CD4-positive, alpha-beta T cell treated with Interleukin-6 for 4 hours (primary cell): ENCODE results near the gene CALML4.
A peak's percentile ranks its signal among the peaks of the same experiment; 100 is the strongest.
"Not testable (repeated sequence)": the region's sequence is repeated elsewhere in the genome, so short reads cannot be mapped to it uniquely, and the experiment has no call there.

Experiments used
- DNase-seq: peaks from one replicate; pipeline ENCODE4 v3.0.0-alpha.2; 2020; ENCODE audit warnings: mixed read lengths

The CALML4 gene

DNA sequence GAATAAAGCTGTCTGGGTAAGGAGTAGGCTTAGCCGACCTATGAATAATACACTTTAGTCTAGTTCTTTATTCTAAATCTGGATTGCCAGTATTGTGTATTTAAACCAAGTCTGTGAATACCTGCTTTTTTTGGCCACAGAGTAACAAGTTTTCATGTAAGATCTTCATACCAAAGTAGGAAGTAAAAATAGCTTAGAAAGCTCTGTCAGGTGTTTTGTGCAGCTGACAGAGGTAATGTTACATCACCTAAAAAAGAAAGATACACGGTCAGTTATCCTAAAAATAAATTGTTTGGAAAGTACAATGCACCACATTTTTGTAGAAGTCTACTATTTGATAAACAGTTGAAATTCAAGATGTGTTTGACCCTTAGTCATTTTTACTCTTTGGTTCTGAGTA lies 16.5 kb downstream of the CALML4 start:
- no peak for DNase-seq

DNA sequence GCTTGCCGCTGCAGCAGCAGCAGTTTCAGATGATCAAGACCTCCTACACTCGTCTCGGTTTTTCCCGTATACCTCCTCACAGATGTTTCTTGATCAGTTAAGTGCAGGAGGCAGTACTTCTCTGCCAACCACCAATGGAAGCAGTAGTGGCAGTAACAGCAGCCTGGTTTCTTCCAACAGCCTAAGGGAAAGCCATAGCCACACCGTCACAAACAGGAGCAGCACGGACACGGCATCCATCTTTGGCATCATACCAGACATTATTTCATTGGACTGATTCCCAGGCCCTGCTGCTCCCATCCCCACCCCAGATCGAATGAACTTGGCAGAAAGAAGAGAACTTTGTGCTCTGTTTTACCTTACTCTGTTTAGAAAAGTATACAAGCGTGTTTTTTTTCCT lies 17.6 kb downstream of the CALML4 start:
- DNase-seq: no peak

DNA sequence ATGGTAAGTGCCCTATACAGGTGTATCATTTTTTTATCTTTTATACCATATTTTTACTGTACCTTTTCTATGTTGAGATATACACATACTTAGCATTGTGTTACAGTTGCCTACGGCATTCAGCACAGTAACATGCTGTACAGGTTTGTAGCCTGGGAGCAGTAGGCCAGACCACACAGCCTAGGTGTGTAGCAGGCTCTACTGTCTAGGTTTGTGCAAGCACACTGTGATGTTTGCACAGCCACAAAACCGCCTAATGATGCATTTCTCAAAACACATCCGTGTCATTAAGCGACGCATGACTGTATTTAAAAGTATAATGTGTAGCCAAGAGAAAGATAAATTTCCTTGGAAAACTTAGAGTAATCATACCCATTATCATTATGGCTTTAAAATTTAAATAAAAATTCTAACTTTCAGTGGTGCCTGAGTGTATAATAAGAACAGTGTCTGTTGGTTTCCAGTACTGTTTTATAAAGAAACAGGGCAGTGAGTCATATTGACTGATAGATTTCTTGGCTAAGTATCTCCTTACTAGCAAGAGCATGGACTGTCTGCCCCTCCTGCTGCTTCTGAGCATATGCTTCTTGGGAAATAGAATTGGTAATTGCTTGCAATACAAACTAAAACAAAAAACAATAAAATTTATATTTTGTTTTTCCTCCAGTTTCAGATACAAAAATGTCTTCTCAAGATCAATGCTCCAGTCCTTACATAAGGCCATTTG lies 18.3 kb downstream of the CALML4 start:
- no peak for DNase-seq

DNA sequence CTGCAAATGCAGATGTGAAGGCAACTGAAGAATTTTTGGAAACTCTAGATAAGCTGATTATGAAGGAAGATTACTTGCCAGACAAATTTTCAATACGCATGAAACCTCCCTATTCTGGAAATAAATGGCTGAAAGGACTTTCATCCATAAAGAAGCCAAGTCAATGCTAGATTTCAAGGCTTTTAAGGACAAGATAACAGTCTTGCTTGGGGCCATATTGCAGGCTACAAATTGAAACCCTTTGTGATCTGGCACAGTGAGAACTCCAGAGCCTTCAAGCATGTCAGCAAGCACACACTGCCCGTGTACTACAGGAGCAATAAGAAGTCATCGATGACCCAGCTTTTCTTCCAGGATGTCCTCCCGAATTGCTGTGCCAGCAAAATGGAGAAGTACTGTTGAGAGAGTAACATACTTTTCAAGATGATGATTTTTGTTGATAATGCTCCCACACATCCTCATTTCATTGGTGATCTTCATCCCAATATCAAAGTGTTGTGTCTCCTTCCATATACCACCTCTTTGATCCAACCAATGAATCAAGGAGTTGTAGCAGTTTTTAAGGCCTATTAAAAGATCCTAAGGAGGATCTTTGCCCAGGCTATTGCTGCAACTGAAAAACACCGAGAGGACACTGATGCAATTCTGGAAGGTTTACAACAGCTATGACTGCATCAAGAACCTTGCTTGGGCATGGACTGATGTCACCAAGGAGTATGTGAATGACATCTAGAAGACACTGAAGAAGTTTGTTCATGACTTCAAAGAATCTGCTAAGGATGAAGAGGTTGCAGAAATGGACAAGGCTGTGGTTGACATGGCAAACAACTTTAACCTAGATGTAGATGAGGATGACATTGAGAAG lies 20.3 kb downstream of the CALML4 start:
- DNase-seq: no peak

DNA sequence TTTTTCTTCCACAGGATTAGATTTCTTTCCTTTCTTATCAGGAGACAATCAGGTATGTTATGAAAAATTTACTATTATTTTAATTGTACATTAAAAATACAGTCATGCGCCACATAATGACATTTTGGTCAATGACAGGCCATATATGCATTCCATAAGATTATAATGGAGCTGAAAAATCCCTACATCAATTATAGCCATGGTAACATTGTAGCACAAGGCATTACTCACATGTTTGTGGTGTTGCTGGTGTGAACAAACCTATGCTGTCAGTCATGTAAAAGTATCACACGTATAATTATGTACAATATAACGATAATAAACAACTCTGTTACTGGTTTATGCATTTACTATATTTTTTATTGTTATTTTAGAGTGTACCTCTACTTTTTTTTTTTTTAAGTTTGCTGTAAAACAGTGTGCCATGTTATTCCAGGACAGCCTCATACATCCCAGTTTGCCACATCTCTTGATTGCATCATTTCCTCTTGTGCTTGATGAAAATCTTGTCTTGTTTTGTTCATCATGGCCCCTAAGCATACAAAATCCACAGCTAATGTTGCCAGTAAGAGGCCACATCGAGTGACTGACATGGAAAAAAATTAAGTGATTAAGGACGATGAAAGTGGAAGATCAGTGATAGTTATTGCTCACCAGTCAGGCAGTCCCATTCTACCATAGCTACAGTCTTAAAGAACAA lies 21.4 kb downstream of the CALML4 start:
- no peak for DNase-seq

DNA sequence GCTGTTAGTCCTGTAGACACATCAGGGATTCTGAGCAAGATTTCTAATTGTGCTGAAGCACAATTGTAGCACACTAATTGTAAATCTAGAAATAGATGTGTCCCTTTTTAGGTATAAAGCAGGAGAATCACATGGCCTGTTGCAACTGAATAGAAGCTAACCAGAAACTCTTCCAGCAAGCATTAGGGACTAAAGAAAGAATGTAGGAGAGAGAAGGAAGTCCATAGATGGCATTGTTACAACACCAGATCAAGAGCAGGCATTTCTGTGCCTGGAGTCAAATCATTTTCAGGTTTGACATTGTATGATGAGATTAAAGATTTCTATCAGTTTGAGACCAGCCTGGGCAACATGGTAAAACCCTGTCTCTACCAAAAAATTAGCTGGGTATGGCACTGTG lies 27.4 kb downstream of the CALML4 start:
- DNase-seq: no peak

DNA sequence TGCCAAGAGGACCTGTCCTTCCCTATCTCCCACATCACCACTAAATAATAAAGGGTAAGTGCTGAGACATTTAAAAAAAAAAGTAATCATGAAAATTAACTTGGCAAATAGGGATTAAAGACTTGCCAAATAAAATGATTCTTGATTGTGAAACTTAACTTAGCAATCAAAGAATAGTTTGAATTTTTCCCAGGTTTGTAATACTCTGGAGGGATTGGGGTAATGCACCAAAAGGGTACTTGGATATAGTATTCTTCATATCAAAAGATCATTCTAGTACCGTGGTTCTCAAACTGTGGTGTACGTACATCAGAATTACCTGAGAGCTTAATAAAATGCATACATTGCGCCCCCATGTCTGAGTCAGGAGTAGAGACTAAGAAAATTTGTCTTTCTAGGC lies 28.5 kb downstream of the CALML4 start:
- DNase-seq: no peak

DNA sequence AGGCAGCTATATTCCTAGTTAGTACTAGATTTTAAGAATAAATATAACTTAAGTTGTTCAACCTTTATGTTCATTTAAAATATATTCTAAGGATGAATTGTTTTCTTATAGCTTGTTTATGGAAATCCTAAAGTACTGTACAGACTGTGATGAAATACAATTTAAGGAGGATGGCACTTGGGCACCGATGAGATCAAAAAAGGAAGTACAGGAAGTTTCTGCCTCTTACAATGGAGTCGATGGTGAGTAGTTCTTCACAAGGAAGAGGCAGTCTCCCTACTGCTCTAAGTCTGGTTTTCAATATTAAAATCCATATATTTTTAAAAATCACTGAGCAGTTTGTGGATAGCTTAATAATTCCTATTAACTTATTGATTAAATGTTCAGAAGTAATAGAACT lies 29.6 kb downstream of the CALML4 start:
- DNase-seq: no peak

DNA sequence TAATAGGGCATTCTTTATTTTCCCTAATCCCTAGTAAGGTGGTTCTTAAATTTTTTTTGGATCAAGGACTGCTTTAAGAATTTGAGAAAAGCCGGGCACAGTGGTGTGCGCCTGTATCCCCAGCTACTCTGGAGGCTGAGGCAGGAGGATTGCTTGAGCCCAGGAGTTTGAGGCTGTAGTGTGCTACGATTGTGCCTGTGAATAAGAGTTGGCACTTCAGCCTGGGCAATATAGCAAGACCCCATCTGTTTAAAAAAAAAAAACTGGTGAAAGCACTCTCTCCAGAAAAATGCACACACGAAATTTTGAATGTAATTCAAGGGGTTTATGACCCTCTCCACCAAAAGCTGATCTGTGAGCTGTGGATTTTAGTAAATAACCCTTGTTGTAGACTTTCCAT lies 32.0 kb downstream of the CALML4 start:
- no peak for DNase-seq

DNA sequence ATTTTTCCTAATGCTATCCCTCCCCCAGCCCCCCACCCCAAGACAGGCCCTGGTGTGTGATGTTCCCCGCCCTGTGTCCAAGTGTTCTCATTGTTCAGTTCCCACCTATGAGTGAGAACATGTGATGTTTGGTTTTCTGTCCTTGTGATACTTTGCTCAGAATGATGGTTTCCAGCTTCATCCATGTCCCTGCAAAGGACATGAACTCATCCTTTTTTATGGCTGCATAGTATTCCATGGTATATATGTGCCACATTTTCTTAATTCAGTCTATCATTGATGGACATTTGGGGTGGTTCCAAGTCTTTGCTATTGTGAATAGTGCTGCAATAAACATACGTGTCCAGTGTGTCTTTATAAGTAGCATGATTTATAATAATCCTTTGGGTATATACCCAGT lies 33.1 kb downstream of the CALML4 start:
- DNase-seq: not testable (repeated sequence)

DNA sequence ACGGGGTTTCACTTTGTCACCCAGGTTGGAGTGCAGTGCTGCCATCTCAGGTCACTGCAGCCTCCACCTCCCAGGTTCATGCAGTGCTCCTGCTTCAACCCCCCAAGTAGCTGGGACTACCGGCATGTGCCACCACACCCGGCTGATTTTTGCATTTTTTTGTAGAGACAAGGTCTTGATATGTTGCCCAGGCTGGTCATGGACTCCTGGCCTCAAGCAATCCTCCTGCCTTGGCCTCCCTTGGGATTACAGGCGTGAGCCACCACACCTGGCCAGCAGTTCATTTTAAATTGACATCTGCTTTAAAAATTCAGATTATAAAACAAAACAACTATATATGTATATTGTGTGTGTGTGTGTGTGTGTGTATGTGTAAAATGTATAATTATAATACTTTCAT lies 38.3 kb downstream of the CALML4 start:
- DNase-seq: no peak

DNA sequence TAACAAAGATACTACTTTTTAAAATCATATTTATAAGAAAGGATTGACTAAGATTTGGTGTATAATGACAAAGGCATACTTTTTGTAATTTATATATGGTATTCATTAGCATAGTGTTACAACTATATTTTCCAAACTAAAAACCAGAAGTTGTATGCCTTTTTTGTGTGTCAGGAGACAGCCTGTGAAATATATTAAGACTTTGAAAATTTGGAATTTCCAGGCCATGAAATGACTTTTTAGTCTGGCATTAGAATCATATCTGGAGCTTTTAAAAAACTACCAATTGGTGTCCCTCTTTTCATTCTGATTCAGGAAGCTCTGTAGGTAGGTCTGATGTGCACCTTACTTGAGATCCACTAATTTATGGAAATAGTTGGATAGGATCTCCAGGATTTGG lies 41.9 kb downstream of the CALML4 start:
- no peak for DNase-seq

DNA sequence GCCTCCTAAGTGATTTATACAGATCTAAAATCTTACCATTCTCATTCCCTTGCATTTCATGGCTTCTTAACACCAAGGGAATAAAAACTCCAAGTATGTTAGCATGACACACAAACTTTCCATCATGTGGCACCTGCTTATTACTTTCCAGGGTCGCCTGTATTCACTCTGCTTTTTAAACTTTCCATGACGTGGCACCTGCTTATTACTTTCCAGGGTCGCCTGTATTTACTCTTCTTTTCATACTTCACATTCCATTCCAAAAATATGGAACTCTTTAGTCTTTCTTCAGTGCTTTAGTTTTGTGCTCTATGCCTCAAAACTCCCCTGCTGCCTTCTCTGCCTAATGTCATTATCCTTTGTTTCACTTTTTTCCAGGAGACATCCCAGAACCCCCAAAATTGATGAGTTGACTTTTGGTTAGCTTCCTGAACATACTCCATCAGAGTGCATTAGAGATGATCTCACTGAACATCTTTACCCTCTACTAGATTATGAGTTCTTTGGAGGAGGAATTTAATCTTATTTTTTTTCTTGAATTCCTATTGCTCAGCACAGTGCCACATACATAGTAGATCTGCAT lies 47.0 kb downstream of the CALML4 start:
- no peak for DNase-seq

DNA sequence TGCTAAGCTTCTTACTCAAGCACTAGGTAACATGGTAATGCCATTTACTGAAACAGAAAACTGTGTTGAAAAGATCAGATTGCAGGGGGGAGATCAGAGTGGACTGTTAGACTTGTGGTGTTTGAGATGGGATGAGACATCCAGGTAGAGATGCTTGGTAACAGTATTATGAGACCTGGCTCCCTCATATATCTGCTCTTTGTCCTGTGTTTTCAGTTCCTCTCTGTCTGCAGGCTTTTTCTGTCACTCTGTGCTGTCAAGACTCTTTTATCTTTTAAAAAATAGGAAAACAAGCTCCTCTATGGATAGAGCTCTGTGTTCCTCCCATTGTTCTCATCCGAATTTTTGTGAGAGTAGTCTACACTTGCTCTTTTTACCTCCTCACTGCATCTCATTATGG lies 48.1 kb downstream of the CALML4 start:
- no peak for DNase-seq

DNA sequence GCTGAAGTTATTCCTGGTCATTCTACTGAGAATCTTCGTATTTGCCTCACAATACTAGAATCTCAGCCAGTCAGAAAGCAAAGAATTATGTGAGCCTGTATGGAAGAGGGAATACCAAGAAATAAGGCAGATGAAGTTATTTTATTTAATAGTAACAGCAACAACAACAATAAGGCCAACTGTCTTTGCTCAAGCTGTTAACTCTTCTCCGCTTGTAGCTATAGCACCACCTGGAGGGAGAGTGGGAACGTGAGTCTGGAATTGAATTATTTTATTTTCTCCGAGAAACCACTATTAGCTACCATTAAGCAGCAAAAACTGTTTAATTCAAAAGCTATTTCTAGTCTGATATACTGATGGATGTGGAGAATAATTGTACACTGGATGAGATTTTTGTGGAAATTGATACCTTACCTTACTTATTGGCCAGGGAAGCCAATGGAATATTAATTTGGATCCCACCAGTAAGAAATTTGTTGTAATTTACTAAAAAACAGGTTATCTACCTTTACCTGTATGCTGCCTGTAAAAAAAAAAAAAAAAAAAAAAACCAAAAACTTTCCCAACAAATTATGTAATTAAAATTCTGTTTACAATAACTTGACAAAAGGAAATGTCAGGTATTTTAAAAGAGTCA lies 50.1 kb downstream of the CALML4 start:
- peak; percentile 24 for DNase-seq

DNA sequence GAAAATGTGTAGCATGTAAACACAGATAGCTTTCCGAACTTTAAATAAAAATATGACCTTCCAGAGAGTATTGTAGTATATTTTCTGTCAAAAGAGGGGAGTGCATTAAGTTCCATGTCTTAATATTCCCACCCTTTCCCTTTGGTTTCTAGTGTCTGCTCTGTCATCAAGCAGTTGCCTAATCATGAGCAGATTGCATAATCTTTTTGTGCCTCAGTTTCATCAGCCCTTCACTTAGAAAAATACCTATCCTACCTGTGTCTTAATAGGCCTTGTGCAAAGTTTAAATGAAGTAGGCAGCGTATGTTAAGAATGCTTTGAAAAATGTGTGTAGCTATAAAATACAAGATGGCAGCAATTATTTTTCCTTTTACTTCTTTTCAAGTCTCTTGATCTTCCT lies 52.8 kb downstream of the CALML4 start:
- no peak for DNase-seq

DNA sequence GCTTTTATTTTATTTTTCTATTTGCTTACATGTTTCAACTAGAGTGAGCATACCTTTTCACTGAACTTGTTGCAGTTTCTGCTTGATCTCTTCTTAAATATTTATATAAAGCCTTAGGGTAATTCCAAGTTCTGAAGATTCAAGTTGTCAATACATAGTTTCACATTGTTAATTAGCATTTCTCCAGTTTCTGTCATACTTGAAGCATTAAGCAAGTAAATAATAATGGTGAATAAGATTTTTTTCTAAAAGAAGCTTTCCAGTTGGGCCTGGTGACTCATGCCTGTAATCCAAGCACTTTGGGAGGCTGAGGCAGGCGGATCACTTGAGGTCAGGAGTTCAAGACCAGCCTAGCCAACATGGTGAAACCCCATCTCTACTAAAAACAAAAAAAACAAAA lies 53.9 kb downstream of the CALML4 start:
- no peak for DNase-seq

DNA sequence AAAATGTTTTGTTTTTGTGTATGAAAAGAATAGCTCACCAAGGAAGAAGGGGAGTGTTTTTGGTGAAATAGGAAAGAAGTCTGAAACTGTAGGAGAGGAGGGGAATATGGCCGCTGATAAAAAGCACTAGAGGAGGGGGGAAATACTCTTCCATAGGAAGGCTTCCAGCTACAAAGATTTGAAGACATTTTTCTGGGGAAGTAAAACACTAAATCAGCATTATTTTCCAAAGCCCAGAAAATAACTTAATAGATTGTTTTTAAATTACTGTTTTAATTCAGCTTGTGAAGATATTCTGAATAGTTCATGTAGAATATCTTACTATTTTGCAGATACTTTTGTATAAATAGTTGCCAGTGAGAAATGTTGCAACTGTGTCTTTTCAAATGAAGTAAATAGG lies 54.9 kb downstream of the CALML4 start:
- DNase-seq: no peak

DNA sequence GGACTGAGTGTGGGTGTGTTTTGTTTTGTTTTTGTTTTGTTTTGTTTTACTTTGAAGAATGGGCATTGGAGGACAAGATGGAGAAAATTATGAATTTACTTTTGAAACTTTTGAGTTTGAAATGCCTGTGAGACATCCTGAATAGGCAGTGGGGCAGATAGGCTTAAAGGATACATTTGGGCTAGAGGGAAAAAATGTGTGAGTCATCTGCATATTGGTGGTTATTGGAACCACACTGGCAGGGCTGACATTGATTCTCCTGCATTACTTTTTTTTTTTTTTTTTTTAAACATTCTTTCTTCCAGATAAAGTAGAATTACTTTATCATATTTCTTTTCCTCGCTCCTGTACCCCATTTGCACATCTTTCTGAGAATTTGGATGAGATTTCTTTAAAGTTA lies 56.1 kb downstream of the CALML4 start:
- peak; percentile 1 for DNase-seq

DNA sequence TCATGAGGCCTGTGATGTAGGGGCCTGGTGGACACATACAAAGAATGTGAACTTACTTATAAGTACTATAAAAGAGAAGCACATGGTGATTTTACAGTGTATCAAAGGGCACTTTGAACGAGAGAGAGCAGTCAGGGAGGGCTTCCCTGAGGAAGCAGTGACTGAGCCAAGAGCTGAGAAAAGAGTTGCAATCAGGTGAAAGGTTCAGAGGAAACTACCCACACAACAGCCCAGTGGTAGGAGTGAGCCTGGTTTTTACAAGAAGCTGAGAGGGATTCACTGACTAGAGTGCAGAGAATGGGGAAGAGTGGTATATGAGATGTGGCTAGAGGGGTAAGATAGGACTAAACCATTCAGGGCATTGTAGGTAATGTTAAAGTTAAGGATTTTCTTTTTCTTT lies 57.1 kb downstream of the CALML4 start:
- no peak for DNase-seq

DNA sequence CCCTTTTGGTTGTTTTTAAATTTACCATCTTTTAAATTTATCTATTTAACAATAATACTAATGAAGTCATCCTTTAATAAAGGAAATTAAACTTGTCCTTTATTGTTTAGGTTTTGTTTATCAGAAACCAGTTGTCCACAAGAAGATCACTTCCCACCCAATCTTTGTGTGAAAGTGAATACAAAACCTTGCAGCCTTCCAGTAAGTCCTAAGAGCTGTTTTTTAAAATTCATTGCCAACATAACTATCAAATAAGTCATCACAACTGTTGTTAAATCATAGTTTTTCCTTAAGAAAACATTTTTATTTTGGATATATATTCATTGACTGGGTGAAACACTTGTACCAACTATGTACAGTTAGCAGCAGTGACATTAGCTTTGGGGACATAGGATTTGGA lies 59.4 kb downstream of the CALML4 start:
- DNase-seq: no peak

DNA sequence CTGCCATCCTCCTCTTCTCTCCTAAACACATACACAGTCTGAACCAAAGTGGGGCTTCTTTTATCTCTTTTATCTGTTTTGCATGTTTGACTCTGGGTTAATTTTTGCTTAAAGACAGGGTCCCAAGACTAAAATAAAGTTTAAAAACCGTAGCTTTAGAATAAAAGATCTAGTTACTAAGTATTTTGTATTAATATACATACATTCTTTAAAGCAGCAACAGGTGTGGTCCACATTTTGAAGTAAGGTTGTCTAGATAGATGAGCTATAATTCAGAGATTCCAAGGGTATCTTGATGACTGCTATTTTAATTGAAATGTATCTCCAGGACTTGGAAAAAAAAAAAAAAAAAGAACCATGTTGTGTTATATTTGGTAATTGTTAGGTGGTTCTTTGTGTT lies 61.3 kb downstream of the CALML4 start:
- no peak for DNase-seq

DNA sequence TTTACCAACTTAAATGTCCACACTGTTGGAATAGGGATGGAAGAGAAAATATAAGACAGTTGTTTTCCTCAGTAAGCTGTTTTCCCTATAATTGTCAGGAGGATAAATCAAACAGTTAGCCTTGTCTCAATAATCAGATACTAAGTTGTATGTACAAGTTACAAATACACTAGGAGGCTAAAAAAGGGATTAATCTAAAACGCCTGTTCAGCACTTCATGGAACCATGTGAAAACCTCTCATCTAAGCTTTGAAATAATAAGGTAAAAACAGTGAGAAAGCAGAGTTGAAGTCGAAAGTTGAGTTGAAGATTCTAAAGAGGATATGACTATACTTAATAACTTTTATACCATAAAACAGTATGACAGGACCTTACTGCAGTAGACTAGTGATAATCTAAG lies 62.0 kb downstream of the CALML4 start:
- DNase-seq: no peak
